ENCODE data around the gene SUSD4.

Gene SUSD4

DNA sequence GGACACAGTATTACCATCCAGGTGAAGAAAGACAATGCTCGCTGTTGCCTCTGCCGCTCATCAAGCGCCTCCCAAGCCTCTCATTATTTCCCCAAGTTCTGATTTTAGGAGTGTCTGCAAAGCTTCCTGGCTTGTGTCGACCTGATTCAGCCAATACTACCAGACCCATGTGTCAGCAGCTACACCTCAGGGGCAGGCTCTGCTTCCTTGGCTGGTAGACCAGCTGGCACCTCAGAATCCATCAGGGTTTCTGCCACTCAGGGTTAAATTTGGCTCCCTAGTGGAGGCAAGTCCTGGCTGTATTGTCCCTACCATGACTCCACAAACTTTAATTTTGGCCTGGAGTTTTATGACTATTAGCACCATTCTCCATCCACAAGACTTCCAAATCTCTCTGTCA, 35.4 kb downstream of the SUSD4 start:
- no peak for DNase-seq

DNA sequence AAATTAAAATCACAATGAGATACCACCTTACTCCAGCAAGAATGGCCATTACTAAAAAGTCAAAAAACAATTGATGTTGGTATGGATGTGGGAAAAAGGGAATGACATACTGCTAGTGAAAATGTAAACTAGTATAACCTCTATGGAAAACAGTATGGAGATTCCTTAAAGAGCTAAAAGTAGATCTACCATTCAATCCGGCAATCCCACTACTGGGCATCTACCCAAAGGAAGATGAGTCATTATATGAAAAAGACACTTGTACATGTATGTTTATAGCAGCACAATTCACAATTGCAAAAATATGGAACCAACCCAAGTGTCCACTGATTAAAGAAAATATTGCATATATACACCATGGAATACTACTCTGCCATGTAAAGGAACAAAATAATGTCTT, 37.2 kb downstream of the SUSD4 start:
- no peak for DNase-seq

- DNase-seq = no peak
Measured at GRCh38 chr1:223323491-223324484, 40.2 kb downstream of the SUSD4 start.

- DNase-seq = no peak
Measured at GRCh38 chr1:223322868-223323267, 41.1 kb downstream of the SUSD4 start.

DNA sequence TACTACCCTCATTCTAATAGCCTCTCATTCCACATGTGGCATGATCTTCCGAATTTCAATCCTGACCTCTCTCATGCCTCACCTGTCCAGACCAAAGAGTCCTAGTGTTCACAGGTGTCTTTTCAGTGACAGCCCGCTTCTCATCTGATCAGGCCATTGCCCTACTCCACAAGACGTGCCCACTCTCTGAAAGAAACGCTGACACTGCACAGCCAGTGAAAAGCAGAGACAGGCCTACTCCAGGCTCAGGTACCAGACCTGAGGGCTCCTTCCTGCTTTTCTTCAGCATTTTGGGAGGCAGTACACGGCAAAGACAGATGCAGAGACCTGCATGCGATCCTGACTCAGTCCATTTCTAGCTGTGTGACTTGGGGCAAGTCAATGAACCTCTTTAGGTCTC, 43.0 kb downstream of the SUSD4 start:
- DNase-seq = no peak

- no peak for DNase-seq
Measured at GRCh38 chr1:223319905-223320580, 43.9 kb downstream of the SUSD4 start.

DNA sequence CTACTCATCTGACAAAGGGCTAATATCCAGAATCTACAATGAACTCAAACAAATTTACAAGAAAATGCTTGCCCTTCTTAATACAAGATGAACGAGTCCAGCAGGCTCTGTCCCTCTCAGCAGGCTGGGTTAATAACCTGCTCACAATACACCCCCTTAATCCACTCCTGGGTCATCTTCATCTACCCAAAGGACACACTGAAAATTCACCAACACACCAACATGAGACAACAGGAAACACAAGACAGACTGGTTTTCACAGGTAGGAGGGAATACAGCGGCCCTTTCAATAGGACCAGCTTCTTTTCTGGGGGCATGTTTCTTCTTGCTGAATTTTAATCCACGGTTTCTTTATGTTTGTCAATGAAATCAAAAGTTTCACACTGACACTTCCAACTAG, 44.6 kb downstream of the SUSD4 start:
- DNase-seq = no peak

- no peak for DNase-seq
Measured at GRCh38 chr1:223316082-223316481, 47.9 kb downstream of the SUSD4 start.

- no peak for DNase-seq
Measured at GRCh38 chr1:223315665-223316064, 48.3 kb downstream of the SUSD4 start.

DNA sequence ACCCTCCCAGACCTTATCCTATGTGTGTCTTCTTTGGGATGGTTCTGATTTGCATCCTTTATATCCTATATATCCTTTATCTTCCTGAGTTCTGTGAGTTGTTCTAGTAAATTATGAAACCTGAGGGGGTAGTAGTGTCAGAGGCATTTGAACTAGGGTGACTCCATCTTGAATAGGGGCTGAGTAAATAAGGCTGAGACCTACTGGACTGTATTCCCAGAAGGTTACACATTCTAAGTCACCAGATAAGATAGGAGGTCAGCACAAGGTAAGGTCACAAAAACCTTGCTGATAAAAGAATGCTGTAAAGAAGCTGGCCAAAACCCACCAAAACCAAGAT, 50.6 kb downstream of the SUSD4 start:
- no peak for DNase-seq

GRCh38 chr1:223312705-223313414, 51.1 kb downstream of the SUSD4 start:
- no peak for DNase-seq

GRCh38 chr1:223312273-223312672, 51.7 kb downstream of the SUSD4 start:
- peak; percentile 31 for DNase-seq

DNA sequence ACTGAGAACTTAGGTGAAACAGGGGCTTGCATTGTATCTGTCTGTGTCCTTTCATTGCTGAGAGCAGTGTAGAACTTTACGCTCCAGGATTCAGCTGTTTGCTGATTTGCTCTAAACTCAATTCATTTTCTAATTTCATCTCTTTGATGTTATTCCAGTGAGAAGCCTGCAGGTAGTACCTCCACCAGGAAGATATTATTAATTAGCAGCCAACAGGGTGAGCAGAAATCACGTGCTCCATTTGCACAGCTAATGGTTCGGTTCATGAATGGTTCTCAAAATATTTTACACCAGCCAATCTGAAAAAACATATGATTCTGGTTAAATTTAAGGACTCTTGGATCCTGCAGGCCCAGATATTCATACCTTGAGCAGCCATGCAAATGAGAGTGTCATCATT, 52.1 kb downstream of the SUSD4 start:
- no peak for DNase-seq

DNA sequence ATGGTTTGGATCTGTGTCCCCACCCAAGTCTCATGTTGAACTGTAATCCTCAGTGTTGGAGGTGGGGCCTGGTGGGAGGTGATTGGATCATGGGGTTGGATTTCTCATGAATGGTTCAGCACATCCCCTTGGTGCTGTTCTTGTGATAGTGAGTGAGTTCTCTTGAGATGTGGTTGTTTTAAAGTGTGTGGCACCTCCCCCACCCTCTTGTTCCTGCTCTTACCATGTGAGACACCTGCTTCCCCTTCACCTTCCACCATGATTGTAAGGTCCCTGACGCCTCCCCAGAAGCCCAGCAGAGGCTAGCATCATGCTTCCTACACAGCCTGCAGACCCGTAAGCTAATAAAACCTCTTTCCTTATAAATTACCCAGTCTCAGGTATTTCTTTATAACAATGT, 55.8 kb downstream of the SUSD4 start:
- DNase-seq = no peak

GRCh38 chr1:223307544-223307943, 56.4 kb downstream of the SUSD4 start:
- DNase-seq = no peak

DNA sequence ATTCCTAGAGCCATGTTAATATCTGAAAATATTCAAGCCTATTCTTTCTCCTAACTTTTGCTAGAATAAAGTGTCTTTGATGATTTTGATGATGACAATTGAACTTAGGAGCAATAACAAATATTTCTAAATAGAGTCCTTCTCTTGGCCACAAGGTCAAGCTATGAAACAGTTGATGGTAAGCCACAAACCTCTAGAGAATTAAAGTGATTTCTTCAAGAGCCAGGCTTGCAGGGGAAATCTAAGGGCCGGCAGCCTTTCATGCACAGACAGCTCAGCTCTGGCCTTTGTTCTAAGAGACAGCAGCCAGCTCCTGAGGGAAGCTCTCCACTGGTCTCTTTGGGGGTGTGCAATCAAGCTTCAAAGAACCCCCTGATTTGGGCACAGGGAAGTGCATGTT, 59.0 kb downstream of the SUSD4 start:
- no peak for DNase-seq

GRCh38 chr1:223301371-223301770, 62.6 kb downstream of the SUSD4 start:
- DNase-seq = no peak

DNA sequence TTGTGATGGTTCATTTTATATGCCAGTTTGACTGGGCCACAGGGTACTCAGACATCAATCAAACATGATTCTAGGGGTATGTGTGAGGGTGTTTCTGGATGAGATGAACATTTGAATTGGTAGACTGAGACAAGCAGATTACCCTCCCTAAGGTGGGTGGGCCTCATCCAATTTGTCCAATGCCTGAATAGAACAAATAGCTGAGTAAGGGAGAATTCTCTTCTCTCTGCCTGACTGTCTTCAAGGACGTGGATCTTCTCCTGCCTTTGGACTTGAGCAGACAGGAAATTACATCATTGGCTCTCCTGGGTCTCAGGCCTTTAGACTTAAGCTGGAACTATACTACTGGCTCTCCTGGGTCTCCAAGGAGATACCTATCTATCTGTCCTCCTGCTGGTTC, 64.4 kb downstream of the SUSD4 start:
- DNase-seq = no peak

- no peak for DNase-seq
Measured at GRCh38 chr1:223298701-223299100, 65.3 kb downstream of the SUSD4 start.

GRCh38 chr1:223297800-223298199, 66.2 kb downstream of the SUSD4 start:
- DNase-seq = no peak

DNA sequence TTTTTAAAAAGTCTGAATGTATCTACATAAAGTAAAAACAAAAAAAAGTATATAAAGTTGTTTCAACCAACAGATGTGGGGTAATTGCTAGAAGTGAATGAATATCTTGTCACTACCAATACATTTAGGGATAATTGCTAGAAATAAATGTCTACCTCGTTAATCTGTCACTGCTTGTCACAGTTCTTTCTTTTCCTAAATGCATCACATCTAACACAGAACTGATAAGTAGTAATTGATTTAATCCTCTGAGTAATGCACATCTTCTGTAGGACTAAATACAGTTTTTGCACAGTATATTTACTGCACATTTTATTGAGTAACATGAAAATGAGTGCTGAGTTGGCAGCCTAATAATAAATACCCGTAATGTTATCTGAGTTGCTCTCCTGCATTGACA, 72.2 kb downstream of the SUSD4 start:
- DNase-seq = no peak

DNA sequence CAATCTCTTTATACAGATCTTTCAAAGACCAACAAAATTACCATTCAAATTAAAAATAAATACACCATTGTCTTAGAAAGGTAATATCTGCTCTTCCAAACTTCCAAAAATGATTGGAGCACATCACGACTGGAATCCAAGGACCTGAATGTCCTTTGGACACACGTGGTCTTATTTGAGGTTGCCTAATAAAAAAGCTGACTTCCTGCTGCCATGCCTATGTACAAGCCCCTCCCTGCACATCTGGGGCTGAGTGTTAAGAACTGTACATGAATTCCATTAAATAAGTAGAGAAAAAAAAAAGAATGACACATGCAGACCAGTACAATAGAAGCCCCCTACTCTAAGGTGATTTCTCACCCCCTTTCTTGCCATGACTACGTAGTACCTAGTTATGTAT, 73.6 kb downstream of the SUSD4 start:
- no peak for DNase-seq

GRCh38 chr1:223289621-223290020, 74.4 kb downstream of the SUSD4 start:
- DNase-seq = no peak

GRCh38 chr1:223288826-223289225, 75.2 kb downstream of the SUSD4 start:
- DNase-seq = no peak
